HG03025 (cell line): ENCODE data around the gene ZNF385C.

Source experiments
- ATAC-seq: cut with Tn5 transposase; IDR thresholded peaks from one replicate; pipeline ENCODE4 v1.9.1; 2021; ENCODE audit warnings: mild to moderate bottlenecking, moderate library complexity; ENCODE audit not compliant: unreplicated experiment, low FRiP score

The ZNF385C gene

DNA sequence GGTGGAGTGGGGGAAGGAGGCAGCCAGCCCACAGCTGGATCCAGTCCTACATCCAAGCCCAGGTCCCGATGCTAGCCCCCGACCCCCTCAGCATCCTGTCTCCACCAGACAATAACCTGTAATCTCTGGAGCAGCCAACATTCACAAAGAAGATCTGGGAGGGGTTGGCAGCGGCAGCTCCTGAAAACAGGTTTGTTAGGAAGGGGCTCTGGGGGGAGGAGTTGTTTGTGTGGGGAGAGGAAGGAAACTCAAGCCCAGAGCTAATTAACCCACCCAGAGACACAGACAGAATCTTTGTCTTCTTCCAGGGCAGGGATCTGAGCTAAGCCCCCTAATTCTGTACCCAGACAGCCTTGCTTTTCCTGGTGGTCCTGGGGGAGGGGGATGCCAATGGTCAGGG is 43.2 kb downstream of the ZNF385C start:
- no peak for ATAC-seq

DNA sequence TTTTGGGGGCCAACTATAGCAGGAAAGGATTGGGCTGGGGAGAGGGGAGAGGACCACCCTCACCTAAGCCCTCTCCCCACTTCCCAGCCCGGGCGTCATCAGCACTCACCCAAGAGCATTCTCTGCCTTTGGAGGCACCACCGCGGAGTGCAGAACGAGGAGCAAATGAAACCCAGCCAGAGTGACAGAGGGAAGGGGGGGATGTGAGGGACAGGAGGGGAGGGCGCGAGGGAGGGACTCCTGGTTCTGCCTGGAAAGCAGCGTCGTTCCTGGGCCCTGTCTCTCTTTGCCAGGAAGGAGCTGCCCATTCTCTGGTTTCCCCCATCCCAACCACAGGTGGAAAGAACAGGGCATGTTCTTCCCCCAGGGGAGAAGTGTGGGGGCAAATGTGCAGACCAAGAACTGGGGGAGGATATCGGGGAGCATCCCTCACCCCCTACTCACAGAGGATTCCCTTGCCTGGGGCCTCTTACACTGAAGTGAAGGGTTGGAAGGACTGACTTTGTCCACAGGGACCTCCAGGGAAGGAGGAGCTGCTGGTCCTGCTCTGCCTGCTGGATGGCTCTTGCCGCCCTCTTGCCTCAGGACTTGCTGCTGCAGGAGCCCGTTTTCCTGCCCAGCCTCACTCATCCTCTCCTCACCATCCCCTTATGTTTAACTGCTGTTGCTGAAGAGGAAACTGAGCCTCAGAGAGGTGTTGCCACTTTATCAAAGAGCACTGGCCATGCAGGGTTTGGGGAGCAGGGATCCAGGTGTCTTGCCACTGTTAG is 44.4 kb downstream of the ZNF385C start:
- ATAC-seq = no peak

DNA sequence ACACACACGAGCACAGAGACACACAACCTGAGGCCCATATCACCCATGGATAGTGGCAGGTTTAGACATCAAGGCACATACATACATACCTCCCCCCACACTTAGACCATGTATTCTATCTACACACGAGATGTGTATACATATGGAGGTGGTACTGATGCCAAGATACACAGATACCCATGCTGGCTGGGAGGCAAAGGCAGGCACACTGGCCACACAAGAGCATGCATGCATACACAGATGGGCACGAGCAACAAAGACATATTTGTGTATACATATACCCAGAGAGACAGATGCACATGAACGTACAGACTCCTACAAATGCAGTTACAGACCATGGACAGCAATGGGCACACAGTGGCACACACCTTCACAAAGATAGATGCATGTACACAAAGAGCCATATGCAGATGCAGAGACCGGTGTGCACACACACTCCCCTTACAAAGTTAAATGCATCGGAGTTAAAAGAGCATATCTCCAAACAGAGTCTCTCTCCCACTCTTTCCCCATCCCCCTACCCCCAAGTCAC is 45.9 kb downstream of the ZNF385C start:
- no peak for ATAC-seq

DNA sequence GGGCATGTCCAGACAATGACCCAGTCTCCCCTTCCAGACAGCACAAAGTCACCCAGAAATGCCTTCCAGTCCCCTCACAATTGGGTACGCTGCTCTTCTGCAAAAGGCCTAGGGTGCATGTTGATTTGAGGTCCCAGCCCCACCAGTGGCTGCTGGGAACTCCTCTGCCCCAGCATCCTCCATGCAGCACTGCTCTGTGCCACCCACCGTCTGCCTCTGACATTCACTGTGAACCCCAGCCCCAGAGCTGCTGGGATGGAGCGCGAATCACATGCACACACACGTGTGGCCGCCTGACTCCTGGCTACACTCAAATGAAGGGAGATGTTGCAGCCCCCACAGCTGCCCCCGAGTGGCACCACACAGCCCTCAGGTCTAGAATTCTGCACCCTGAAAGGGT is 46.6 kb downstream of the ZNF385C start:
- no peak for ATAC-seq

DNA sequence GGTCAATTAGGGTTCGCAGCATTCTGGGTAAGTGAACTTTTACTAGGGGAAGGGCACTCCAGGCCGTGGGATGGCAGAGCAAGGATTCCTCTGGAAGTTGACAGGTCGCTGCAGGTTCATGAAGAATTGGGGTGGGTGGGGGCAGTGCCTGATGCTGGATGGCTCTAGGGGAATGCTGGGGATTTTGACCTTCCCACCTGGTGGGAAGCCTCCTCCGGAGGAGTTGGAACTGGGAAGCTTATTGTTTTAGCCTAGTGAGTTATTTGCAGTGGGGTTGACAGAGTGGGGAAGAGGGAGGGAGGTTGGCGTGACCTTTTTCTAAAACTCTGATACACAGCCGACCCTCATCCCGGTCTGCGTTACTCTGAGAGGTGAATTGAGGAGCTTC is 47.3 kb downstream of the ZNF385C start:
- no peak for ATAC-seq

DNA sequence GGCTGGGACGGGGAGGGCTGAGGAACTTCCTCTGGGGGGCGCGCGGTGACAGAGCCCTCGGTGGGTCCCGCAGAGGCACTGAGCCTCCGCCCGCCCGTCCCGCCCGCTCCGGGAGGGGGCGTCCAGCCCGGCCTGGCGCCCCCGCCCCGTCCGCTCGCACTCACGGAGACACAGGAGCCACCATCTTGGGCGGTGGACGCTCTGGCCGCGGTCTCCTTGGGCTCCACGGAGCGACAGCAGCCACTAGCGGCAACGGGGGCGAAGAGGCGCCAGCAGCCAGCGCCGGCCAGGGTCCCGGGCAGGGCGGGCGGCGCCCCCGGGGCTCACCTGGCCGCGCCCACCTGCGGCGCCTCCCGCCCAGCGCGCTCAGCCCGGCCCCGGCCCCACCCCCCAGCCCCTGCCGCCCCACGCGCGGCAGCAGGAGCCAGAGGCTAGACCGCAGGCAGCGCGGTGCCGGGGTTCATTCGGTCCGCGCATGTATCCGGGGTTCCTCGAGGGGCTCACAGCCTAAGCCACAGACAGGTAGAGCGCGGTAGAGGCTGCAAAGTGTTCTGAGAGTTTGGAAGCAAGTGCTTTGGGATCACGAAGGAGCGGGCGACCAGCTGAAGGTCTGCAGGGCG is 47.8 kb downstream of the ZNF385C start, which contains the start of gene C17orf113:
Gene C17orf113 (minus strand): TSS at position 209 of the 620 bp plus-strand sequence. CDS start 7,225 bp downstream, outside the sequence.
- no peak for ATAC-seq

DNA sequence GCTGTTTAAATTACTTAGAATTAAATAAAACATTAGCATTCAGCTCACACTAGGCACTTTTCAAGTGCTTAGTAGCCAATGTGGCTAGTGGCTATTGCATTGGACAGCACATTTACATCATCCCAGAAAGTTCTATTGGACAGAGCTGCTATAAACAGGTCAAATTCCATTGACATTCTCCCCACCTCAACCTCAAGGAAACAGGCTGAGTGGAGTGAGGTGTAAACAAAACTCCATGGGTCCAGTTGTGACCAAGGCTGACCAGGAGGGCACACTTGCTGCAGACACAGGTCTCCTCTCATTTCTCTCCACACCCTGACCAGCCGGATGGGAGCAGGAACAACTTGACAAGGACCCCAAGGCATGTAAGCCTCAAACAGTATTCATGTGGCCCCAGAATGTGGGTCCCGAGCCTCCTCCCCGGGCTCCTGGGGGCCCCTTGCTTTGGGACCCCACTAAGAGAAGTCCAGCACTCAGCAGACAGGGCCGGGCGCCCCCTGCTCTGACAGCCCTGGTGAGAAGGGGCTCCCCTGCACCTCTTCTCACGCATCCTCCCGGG is 48.4 kb downstream of the ZNF385C start:
- ATAC-seq = no peak

DNA sequence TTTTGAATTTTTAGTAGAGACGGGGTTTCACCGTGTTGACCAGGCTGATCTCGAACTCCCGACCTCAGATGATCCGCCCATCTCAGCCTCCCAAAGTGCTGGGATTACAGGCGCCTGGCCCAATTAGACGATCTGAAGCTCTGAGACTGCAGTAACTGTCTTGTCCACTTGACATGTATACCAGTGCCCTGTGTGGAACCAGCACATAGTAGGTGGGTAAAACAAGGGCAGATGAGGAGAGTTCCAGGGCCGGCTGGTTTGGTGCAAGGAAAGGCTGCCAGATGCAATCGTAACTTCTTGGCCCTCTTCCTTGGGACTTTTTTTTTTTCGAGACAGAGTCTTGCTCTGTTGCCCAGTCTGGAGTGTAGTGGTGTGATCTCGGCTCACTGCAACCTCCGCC is 50.9 kb downstream of the ZNF385C start:
- ATAC-seq = no peak

DNA sequence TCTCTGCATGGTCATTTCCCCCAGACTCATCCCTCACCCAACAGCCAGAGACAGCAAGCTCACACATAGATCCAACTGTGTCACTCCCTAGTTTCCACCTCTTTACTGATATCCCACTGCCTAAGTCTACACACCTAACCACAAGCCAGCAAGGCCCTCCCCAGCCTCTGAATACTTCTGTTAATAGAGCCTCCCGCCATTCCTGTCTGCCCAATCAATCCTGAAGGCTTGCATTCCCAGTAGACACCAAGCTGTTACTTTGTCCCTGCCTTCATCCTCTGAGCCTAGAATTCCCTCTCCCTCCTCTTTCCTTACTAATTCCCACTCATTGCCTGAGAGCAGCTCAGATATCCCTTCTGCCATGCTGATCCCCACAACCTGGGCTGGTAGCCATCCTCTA is 52.6 kb downstream of the ZNF385C start:
- ATAC-seq = no peak

DNA sequence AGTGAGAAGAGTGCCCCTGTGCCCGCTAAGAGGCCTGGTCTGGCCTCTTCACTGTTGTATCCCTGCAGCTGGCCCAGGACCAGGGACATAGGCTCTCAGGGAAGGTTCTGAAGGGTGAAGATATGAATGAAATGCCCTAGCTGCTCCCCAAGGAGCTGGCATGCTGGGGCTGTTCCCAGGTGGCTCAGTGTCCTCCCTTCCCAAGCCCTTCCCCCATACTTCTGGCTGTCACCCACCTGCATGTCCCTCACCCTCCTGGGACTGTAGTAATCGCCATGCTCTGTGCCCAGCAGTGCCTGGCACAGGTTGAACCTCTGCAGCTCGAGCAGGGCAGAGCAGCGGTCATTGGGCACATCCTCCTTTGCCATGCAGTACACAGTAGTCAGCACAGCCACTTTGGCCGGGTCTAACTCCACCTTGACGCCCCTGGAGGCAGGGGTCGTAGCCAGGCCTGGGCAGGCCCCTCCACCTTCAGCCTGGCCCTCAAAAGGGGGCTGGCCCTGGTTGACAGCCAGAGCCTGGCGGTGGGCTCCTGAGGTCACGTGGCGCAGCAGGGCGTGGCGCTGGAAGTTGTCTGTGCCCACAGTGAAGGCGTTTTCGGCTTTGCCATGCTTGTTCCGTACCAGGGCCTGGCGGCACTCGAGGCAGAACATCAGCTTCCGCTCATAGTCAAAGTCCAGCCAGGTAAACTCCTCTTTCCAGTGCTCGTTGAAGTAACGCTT is 55.5 kb downstream of the ZNF385C start:
- no peak for ATAC-seq

DNA sequence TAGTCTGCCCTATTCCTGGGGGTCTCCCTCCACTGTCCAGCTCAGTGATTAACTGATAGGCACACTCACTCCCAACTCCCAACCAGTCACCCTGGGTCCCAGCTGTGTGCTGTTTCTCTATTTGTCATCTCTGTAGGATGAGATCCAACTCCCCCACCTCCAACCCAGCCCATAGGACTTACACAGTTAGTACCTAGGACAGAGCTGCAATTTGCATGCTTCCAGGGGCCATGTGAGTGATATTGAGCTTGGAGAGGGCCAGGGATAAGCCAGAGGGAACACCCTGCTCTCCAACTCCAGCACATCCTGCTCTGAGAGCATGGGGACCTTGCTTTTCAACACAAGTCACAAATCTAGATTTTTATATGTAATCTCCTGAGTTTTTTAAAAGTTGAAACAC is 56.7 kb downstream of the ZNF385C start:
- no peak for ATAC-seq

DNA sequence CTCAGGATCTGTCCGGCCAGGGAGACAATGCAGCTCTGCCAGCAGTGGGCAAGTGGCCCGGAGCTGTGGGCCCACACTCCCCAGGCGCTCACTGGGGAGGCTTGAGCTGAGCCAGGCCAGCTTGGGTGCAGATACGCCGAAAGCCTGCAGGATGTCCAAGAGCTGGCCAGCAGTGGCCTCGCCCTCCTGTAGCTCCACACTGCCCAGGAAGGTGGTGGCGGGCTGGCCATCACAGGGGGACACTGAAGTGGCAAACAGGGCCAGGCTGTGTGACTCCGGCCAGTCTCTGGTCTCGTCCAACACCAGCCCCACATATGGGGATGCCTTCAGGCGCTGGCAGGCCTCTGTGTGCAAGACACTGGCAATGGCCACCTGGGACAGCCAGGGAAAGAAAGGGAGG is 57.5 kb downstream of the ZNF385C start:
- ATAC-seq = no peak

DNA sequence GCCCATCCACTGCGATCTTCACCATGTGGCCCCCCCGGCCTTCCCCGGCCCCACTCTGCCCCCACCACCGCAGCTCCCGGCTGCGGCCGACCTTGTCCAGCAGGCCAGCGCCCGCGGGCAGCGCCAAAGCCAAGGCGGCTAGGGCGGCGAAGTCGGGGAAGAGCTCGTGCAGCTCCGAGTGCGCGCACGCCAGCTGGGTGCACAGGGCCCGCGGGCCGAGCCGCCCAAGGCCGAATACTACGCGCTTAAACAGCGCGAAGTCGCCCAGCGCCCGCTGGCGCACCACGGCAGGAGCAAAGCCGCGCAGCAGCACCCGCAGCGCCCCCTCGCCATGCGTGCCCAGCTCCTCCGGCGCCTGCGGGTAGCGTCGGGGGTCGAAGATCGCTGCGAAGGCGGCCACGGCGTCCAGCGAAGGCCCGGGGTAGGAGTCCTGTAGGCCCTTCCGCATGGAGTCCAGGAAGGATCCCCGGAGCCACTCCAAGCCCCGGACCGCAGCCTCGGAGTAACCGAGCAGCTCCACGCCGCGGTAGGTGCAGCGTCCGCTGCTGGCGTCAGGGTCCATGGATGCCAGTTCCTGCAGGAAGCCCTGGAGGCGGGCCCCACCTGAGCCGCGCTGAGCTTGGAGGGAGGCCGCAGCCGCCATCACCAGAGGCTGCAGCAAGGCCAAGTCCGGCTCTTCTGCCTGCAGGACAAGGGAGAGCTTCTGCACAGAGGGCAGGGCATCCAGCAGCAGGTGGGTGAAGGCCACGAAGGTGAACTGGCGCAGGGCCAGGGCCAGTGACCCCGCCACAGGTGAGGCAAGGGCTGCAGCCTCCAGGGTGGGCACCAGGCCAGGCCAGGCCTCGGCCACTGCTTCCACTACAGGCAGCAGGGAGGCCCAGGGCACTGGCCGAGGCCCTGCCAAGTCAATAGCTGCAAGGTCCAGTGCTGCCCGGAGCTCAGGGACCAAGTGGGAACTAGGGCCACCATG is 58.2 kb downstream of the ZNF385C start:
- ATAC-seq = no peak

DNA sequence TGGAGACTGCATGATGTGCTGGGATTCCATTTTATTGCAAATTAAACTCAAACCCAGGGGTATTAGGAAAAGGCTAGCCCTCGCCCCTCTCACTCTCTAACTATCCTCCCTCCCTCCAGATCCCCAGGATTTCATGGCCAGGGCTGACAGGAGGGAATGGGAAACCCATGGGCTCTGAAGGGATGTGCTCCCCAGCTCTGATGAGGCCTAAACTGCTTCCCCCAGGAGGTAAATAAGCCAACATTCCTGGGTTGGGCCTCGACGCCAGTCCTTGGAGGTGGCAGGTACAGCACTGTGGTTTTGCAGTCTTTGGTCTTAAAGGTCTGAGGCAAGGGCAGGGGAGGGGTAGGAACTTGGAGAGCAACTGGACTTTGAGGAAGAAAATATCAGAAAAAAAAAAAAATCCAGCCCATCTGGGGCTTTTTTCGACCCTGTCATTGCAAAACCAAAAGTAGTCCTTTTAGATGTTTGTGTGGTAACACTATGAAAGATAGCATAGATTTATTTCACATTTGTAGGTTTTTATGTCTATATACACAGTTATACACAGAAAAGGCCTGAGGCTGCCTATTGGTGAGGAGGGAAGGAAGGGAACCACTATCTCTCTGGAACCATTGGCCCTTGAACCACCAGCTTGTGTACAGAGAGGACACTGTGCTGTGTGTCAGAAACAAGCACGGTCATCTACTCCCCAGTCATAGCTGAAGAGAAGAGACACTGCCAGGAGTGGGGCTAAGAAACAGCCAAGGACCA is 59.9 kb downstream of the ZNF385C start:
- no peak for ATAC-seq

DNA sequence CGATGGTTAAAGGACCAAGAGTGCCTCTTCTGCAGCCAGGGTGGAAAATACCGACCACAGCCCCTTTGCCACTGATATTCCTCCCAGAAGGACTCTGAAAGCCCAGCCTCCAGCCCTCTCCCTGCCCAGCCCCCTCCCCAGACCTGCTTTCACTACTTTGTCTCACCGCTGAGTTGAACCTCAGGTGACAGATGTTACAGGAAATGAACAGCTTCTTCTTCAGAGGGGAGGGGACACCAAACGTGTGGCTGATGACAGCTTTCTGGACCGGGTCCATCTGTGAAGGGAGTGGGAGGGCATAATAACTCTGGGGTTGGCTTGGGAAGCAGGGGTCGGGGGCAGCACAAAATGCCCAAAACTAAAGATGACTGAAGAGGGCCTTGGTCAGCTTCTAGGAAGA is 64.2 kb downstream of the ZNF385C start:
- no peak for ATAC-seq

DNA sequence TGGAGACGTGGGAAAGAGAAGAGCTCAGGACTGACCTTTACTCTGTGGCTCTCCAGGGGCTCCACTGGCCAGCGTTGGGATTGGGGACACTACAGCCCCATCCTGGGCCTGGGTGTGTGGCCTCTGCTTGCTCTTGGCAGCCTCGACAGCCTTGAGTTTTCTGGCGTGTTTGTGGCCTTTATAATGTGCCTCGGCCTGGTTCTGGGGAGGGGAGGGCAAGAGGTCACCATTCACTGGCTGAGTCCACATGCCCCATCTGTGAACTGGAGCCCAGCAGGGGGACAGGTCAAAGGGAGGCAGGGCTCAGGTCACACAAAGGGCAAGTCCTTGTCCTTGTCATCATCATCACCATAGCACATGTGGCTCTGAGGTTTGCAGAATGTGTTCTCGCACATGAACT is 66.7 kb downstream of the ZNF385C start:
- ATAC-seq = no peak

DNA sequence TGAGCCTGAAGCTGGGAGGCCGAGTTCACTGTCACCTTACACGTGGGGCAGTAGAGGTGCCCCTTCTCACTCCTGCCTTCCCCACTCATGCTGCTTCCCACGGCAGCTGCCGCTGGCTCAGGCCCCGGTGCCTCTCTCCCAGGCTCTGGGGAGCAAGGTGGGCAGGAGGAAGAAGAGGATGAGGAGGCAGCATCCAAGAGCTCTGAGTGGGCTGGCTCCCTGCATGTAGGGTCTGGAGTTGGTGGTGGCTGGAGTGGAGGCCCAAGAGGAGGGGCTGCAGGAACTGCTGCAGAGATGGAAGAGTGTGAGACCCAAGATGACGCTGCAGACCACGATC is 69.5 kb downstream of the ZNF385C start:
- ATAC-seq = no peak

DNA sequence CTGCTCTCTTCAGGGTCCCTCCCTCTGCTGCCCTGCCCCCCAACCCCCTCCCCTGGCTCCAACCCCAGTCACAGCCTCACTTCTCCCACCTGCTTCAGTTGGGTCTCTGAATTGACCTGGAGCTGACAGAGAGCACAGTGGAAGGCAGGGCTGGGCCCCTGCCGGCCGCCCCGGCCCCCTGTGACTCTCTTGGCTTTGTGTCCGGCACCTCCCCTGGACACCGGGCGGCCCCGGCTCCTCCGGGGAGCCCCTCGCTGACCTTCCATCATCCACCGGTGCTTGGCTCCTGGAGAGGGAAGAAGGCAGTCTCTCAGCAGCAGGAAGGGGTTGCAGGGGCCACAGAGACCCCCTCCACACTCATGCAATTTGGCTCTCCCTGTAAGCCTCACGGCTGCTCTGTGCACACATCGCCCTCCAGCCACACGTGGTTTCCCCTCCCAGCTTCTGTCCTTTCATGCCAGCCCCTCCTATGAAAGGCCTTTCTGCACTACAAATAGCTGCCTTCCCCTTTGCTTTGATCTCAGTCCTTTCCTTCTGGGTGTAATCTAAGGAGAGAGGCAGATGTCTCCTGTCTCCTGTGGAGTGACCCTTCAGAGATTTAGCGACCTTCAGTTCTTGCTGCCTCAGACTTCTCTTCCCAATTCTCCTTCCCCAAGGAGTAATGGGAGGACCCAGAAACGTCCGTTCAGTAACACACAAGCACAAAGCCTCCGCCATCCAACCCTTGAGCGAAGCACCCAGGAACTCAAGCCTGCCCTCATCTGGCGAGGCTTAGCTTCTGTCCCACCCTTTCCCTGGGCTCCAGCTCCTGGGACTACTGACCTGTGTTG is 70.1 kb downstream of the ZNF385C start:
- no peak for ATAC-seq

DNA sequence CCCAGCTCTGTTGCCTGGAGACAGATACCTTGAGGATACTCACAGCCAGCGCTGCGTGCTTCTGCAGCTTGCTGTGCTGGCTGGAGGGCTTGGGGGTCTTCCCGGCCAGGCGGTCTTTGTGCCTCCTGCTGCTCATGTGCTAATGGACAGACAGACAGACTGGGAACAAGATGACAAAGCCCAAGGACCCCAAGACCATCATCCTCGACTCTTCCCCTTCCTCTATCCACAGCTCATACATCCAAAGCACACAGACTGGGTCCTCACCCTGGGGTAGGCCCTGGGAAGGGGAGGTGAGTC is 70.7 kb downstream of the ZNF385C start:
- ATAC-seq = no peak
